Mucosa of gallbladder (tissue), 1 donor: ENCODE measurements around the gene OXNAD1. TPM values are rescaled to one million over a fixed set of nuclear protein-coding genes. Genes with fewer than 3 reads are reported as not detected.

Source experiments
- DNase-seq: peaks from one replicate; pipeline ENCODE4 v3.0.0-alpha.2; 2020; ENCODE audit warnings: low spot score
- total RNA-seq: library from RNA; stranded (reverse); gene quantifications from one replicate; pipeline ENCODE4 v1.2.1, GENCODE V29; 2021
- donor health status: DM: no; HTN: no; CAD: no.

The OXNAD1 gene
- total RNA-seq, 1 donor from 2014 or later: 15.3 TPM

DNA sequence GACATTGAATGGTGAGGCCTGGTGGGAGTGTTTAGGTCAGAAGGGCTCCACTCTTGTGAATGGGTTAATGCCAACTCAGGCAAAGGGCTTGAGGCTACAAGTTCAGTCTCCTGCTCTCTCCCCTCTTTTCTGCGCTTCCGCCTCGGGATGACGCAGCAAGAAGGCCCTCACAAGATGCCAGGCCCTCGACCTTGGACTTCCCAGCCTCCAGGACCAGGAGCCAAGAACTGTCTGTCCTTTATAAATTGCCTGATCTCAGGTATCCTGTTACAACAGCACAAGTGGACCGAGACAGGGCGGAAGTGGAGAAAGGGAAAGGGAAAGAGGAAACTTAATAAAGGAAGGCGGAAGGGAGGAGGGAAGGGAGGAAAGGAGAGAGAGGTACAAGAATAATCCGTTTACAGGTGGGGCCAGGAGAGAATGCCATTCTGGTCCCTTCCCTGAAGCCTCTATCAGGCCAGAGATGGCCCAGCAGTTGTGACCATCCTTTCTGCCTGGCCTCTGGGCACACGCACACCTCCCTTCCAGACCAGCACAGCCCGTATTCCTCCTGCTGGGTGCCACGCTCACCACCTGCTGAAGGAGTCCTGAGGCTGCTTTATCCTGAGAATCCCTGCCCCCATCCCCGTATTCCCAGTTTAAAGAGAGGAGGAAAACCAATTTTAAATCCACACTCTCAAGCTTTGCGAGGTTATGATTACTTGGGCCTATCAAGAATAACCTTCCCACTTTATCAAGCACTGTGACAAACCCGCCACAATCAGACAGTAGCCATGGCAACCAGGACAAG, 64.2 kb downstream of the OXNAD1 start:
- no peak for DNase-seq

DNA sequence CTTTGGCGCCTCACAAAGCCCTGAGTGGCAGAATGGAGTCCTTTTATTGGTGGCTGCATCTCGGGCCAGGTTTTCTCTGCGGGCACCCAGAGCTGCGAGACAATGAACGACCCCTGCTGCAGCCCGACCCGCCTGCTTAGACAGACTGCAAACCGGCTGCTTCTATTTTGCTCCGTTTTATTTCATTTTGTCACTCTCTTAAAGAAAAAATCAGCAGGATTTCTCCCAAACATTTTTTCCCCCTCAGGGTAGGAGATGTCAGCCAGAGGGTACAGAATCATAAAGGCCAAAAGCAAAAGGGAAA, 64.8 kb downstream of the OXNAD1 start:
- no peak for DNase-seq

DNA sequence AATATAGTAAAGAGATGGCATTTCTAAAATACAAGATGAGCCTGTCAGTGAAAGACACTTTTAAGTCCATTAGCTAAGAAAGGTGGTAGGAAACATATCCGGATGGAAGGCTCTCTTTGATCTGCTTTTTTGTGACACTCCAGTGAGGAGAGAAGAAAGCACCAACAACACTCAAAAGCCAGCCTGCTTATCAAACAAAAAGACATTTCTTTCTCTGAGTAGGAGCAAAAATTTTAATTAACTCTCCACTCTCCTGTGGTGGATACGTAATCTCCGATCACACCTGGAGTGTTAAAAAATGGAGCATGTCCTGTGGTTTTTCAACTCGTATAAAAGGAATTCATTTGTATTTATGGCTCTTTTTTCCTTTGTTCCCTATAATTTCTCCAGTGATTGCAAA, 65.3 kb downstream of the OXNAD1 start:
- no peak for DNase-seq

DNA sequence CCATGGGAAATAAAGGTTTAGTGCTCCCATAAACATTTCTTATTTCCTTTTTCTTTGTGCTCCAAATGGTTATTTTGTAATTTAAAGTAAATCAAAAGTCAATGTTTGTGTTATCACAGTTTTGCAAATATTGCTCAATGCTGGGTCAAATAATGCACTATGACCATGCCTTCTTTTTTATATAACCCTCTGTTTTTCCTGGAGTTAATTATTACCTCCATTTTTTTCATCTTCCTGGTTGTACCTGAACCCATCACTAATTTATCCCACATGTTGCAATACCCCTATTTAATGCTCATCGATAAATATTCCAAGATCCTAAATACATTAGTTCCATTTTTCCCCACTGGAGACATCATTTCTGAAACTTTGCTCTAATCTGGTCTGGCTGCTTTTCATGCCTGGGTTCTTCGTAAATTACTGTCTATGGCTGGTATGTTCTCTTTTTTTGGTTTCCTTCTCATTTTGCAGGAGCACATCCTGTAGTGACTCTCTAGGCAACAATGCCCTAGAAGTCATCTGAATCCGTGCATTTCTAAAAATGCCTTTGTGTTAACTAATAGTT, 66.4 kb downstream of the OXNAD1 start:
- DNase-seq: no peak

DNA sequence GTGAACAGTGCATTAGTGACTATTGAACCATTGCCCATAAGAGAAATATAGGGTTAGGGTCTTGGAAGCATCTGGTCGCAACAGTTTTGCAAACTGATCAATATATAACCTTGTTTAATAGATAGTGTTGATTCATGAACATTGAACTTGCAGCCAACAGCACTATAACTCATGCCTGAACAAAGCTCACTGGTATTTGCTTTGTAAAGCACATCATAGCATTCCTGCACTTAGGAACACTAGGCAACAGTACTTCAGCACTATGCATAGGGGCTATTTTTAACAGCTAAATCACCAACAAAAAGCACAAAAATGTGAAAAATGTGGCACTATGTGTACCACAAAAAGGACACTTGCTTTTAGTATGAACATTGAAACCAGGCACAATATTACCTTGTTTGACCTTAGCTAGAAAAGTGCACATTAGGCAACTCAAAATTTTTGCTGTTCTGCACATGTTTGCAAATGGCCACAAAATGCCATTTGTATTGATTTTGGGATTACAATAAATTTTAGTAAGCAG, 68.0 kb downstream of the OXNAD1 start:
- DNase-seq: no peak

DNA sequence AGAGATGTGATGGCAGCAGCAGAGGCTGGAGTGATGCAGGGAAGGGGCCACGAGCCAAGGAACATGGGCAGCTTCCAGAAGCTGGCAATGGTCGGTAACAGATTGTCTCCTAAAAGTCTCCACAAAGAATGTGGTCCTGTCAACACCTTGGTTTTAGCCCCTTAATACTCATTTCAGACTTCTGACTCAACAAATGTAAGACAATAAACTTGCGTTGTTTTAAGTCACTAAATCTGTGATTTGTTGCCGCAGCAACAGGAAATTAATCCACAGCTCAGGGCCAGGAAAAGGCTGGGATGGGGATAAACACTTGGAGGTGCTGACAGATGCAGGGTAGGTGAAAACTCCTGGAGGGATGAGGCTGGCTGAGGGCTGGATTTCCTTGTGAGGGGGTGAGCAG, 69.9 kb downstream of the OXNAD1 start:
- DNase-seq: no peak

DNA sequence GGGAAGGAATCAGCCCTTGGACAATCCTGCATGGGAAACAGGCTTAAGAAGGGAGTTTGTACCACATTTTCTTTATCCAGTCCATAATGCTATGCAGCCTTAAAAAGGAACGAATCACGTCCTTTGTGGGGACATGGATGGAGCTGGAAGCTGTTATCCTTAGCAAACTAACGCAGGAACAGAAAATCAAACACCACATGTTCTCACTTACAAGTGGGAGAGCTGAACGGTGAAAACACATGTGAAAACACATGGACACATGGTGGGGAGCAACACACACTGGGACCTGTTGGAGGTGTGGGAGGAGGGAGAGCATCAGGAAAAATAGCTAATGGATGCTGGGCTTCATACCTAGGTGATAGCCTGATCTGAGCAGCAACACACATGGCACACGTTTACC, 70.3 kb downstream of the OXNAD1 start:
- no peak for DNase-seq

DNA sequence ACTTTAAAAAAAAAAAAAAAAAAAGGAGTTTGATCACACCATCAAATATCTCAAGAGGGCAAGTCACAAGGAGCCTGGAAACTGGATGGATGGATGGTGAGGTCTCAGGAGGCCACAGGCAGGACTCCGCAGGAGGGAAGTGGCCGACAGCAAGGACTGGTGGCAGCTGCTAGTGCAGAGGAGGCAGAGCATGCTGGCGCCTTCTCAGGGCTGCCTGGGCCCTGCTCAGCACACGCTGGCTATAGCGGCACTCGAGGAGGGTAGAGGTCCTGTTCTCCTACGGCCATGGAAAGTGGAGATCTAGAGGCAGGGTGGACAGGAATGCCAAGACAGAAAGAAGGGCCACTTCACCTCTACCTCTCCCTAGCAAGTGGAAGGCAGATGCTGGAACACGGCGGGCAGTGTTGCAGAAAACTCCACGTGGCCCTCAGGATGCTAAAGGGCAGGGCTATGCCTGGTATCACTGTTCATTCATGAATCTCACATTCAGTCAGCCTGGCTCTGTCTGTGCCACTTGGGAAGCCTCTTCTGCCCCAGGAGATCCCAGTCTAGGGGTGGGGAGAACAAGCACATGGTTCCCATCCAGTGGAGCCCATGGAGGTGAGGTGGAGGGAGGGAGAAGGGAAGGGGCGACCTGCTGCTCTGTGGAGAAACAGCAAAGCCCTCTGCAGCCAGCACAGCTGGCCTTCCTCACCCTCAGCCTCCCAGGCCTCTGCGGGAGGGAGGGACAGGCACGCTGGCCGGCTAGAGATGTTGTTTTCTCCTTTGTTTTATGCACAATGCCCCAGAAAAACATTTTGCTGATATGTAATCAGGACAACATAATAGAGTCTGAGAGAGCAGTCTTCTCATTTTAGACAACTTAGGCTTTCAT, 71.0 kb downstream of the OXNAD1 start:
- no peak for DNase-seq

DNA sequence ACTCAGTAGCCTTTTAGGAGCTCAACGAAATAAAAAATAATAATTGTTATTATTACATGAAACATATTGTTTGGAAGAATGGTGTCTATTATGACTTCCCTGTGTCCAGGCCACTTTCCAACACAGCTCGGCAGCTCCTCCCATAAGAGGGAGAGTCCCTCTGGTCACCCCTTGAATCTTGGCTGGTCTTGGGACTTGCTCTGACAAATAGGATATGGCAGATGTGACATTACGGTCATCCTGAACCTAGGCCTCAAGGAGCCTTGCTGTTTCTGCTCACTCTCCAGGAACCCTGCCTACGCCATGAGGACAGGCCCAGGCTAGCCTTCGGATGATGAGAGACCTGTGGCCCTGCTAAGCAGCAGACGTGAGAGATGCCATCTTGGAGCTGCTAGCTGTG, 71.8 kb downstream of the OXNAD1 start:
- no peak for DNase-seq

DNA sequence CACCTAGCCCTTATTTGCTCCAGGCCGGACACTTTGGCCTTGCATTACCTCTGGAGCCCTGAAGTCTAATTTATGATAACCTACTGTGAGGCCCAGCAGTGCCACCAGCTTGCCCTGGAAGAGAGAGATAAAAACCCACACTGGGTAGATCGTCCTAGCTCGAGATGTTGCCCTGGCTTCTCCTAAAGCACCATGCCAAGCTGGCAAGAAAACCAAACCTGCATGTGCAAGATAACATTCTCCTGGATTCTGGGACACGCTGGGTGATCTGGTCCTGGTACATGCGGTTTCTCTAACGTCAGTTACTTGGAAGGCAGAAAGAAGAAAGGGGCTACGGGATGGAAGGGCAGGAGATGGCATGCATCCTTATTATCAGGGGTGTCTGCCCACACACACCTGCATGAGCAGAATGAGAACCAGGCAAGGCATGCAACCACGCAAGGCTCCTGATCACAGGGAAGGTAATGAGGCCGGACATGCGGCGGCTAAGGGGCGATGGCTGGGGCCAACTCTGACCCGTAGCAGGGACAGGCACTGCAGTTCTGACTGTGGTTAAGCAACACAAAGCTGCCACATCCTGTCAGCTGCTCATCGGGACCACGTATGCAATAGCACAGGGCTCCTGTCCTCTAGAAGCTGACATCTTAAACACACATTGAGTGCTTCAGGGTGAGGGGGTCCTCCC, 73.0 kb downstream of the OXNAD1 start:
- DNase-seq: no peak

DNA sequence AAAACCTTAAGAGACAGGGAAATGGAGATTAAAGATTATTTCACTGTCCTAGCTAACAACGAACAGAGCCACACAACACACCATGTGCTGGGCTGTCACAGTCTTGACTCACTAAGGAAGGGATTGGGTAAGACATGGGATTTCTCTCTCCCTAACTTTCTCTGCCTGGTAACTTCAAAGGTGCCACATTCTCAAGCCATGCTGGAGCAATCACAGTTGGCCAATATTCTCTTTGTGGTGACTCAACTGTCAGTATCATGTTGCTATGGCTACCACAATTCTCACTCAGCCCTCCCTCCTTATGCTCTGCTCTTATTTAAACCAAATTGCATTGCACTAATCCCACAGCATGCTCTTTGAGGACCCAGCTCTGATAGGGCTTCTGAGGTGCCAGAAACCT, 74.0 kb downstream of the OXNAD1 start:
- no peak for DNase-seq

DNA sequence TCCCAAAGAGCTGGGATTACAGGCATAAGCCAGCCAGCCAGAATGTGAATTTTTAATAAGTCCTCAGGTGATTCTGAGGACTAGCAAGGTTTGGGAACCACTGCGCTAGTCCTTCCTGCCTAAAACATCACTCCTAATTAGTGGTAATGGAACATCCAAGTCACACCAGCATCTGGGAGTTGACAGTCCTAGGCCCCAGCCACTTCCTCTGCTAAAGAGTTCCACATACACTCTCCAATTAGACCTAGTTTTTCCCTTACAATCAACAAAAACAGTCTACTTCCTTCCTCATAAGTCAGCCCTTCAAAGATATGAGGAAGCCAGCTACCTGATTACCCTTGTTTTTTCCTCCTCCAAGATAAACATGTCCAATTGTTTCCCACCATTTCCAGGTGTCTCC, 78.1 kb downstream of the OXNAD1 start:
- no peak for DNase-seq

DNA sequence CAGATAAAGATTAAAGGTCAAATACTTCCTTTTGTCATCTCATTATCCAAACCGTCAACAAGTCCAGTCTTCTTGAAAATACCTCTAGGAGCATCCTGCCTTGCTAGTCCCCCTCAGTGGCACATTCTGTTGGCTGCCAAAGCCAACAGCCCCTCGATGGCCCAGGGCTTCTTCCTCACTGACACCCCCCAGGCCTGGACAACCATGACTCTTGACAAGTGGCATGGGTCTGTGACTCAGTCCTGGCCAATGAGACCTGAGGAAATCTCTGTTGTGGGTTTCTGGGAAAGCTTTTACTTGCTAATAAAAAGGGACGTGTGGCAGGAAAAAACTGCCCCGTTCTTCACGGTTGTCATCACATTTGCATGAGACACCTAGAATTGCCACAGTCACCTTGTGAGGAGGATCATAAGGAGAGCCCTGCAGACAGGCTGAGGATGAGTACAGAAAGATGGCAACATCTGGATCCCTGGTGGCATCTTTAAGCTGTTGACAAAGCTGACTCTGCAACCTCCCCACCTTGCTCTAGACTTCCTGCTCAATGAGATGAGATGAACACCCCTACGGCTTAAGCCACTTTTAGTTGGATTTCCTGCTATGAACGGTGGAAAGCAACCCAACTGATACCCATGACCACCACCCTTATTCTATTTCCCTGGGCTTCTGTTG, 81.5 kb downstream of the OXNAD1 start:
- no peak for DNase-seq

DNA sequence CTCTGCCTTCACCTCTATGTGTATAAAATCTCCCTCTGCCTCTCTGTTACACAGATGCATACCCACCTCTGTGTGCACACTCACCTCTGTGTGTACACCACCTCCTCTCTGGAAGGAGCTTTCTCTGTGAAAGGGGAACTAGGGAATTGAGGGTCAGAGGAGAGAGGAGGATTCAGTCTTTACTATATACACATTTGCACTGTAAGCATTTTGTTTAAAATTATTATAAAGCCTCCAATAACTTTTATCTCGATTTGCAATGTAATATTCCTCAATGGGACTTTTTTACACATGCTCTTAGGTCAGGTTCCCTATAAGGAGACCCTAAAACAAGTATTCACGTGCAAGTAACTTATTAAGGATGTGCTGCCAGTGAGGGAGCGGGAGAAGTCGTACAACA, 82.5 kb downstream of the OXNAD1 start:
- DNase-seq: no peak

DNA sequence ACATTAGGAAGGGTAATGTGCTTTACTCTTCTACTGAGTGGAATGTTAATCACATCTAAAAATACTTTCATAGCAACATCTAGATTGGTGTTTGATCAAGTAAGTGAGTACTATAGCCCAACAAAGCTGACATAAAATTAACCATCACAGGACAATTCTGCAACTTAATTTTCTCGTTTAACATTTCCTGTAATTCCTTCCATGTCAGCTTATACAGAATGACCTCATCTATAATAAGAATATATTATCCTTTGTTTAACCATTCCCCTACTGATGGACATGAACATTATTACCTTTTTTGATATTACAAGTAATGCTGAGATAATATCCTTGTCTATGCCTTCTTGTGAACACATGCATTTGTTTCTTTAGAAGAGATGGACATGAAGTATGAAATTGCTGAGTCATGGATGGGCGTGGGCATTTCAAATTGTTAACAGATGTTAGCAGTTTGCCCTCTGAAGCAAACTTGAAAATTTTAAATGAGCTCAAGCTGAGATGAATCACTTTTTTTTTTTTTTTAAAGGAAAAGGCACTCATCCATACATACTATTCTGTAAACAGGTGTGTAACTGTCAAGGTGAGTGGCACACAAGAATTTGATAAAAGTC, 85.1 kb downstream of the OXNAD1 start:
- no peak for DNase-seq

DNA sequence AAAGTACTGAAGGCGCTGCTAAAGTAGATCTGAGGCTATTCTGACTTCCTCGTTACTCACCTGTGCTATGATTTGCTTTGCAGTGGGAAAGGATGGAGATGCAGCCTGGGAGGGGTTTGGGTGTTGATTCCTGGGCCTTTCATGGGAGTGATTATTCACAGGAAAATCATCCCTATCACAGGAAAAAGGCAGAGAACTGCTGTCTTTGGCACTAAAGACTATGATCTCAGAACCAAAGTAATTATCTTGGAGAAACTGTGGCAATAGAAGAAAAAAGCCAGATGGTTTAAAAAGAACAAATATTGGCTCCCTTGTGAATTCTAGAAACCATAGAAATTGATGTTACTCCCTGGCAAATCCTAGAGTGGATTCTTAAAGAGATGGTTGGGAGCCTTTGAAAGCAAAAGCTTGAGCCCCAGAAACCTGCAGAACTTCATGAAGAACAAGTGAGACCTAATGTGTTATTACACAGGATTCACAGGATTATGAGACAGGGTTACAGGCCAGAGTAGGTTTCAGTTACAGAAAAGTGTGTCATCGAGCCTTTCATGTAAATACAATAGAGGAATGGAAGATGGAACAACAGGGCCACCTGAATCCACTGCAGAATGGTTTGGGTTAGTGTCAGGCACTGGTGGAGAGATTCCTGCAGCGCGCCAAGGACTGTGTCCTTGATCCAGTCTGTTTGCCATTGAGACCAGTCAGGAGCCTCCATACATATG, 85.7 kb downstream of the OXNAD1 start:
- DNase-seq: no peak

DNA sequence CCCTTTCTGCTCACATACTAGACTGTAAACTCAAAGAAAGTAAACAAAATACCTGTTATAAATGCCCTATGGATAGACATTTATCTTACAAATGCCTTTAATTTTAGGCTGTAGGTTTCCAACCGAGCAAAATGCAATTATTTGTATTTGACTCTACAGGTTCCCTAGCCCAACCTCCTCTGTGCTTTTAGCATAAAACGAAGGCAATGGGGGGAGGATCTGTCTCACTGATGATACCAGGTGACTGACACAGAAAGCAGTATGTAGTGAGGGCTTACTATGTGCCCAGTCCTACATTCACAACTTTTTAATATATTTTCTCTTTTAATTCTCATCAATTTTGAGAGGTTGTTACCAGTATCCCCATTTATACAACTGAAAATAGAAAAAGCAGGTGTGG, 87.4 kb downstream of the OXNAD1 start:
- DNase-seq: no peak

DNA sequence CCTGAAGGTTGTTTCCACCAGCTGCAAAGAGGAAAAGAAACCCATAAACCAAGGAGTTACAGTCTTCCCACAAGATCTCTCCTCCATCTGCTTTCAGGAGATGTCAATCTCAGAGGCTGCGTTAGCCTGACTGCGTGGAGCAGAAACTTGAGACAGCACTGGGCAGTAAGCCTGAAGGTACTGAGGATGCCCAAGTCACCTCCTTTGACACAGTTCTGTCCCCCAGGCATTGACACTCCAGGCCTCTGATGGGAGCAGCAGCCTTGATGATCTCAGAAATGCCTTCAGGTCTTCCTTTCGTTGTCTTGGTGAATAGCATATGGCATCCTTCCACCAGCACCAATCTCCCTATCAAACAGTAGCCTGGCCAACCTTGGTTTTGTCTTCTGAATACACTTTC, 89.3 kb downstream of the OXNAD1 start:
- no peak for DNase-seq
